ENCODE data around the gene PLCG2. TPM values are rescaled to one million over a fixed set of nuclear protein-coding genes. Genes with fewer than 3 reads are reported as not detected.
A peak's percentile ranks its signal among the peaks of the same experiment; 100 is the strongest.

PLCG2 gene
- total RNA-seq, 1 donor from 2014 or later, result 1.7 TPM

DNA sequence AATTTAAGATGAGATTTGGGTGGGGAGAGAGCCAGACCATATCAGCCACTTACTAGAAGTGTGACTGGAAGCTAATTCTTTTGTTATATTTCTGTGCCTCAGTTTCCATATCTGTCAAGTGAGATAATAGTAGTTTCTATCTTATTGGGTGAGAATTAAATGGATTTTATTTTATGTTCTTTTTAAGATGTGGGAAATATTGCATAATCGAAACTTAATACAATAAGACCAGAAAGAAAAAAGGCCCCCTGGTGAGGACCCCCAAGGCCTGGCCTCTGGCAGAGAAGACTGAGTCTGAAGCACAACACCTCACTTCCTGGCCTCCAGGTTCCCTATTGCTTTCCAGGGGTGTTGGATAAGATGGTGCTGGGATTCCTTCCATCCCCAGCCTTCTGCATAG, 13.7 kb downstream of the PLCG2 start:
- no peak for DNase-seq (ENCODE audit: low read depth, low spot score)
- Mint-ChIP-seq H3K4me3 (no peak overlapping the region), H3K27me3 (ENCODE audit: low read depth) (peaks cover 14% of the 10 kb centered on the region), H3K4me1 (no peaks in the 10 kb centered on the region), H3K27ac (ENCODE audit: unreplicated experiment) (no peak overlapping the region), H3K9me3 (no peaks in the 10 kb centered on the region), H3K36me3 (ENCODE audit: low read depth) (no peaks in the 10 kb centered on the region)
- no peak for TF ChIP-seq CTCF (conservative IDR thresholded peaks at IDR 0.05)

DNA sequence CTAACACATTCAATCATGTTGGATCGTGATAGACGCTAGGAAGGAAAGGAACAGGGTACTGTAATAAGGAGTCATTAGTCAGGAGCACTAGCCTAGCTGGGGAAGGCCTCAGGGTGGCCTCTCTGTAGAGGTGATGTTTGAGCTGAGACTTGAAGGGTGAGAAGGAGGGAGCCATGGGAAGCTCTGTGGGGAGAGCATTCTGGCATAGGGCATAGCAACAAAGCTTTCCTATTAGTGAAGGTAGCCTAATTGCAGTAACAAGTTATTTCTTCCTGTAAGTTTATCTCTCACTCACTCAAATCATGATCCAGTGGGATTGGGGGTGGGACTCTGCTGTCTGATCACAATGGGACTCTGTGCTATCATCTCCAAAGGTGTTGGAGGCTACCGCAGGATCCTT, 16.1 kb downstream of the PLCG2 start:
- Mint-ChIP-seq H3K9me3 (no peaks in the 10 kb centered on the region), H3K36me3 (ENCODE audit: low read depth) (no peaks in the 10 kb centered on the region), H3K27ac (ENCODE audit: unreplicated experiment) (no peak overlapping the region), H3K4me3 (no peak overlapping the region), H3K27me3 (ENCODE audit: low read depth) (peaks cover 10% of the 10 kb centered on the region), H3K4me1 (no peaks in the 10 kb centered on the region)
- TF ChIP-seq CTCF (conservative IDR thresholded peaks at IDR 0.05), result no peak
- no peak for DNase-seq (ENCODE audit: low read depth, low spot score)

GRCh38 chr16:81796035-81796434, 16.9 kb downstream of the PLCG2 start:
- no peak for DNase-seq (ENCODE audit: low read depth, low spot score)
- Mint-ChIP-seq H3K4me1 (no peaks in the 10 kb centered on the region), H3K27me3 (ENCODE audit: low read depth) (peaks cover 3% of the 10 kb centered on the region), H3K27ac (ENCODE audit: unreplicated experiment) (no peak overlapping the region), H3K9me3 (no peaks in the 10 kb centered on the region), H3K4me3 (no peak overlapping the region), H3K36me3 (ENCODE audit: low read depth) (no peaks in the 10 kb centered on the region)
- TF ChIP-seq CTCF (conservative IDR thresholded peaks at IDR 0.05), result no peak

DNA sequence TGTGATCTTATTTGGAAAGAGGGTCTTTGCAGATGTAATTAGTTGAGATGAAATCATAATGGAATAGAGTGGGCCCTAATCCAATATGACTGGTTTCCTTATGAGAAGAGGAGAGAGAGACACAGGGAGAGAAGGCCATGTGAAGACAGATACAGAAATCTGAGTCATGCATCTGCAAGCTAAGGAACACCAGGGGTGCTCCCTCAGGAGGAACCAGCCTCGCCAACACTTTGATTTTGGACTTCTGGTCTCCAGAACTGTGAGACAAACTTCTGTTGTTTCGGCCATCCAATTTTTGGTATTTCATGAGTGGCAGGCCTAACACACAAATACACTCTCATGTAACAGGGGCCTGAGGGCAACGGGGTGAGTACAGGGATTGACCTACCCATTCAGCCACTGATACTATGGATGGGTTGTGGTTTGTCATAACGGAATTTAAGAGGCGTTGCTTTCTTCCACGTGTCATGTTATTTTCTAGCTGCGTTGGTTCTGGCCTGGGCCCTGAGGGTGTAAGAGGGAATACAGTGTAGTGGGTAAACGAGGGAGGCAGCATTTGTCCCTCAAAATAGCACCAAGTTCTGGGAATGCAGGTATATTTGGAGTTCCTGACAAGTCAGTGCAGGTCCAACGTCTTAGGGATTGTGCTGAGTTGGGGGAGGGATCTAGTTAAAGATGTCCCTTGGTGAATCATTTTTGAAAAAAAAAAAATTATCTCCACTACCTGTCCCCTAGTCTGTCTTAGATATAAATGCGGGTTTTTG, 17.7 kb downstream of the PLCG2 start:
- H3K36me3 Mint-ChIP-seq (ENCODE audit: low read depth), result no peaks in the 10 kb centered on the region
- DNase-seq (ENCODE audit: low read depth, low spot score), result no peak
- peak overlapping the region; percentile 76 for H3K27ac Mint-ChIP-seq (ENCODE audit: unreplicated experiment)

GRCh38 chr16:81797443-81797842, 18.4 kb downstream of the PLCG2 start:
- no peaks in the 10 kb centered on the region for H3K36me3 Mint-ChIP-seq (ENCODE audit: low read depth)
- H3K9me3 Mint-ChIP-seq, result no peaks in the 10 kb centered on the region
- peaks cover 2% of the 10 kb centered on the region for H3K27me3 Mint-ChIP-seq (ENCODE audit: low read depth)
- H3K4me1 Mint-ChIP-seq, result no peaks in the 10 kb centered on the region
- no peak overlapping the region for H3K27ac Mint-ChIP-seq (ENCODE audit: unreplicated experiment)
- H3K4me3 Mint-ChIP-seq, result no peak overlapping the region
- no peak for TF ChIP-seq CTCF (conservative IDR thresholded peaks at IDR 0.05)
- no peak for DNase-seq (ENCODE audit: low read depth, low spot score)

More for the DNA sequence above, 17.7 kb downstream of the PLCG2 start:
- Mint-ChIP-seq H3K9me3 (no peaks in the 10 kb centered on the region), H3K4me1 (no peaks in the 10 kb centered on the region), H3K27me3 (ENCODE audit: low read depth) (peaks cover 2% of the 10 kb centered on the region), H3K4me3 (no peak overlapping the region)
- TF ChIP-seq CTCF (conservative IDR thresholded peaks at IDR 0.05), result no peak

Data from neural crest cell (in vitro differentiated cells).